ENCODE results near the gene ETHE1.

- no peak for TF ChIP-seq POLR2A (IDR thresholded peaks at IDR 0.05)
- no peak for TF ChIP-seq CTCF (IDR thresholded peaks at IDR 0.05)
Observed at GRCh38 chr19:43485951-43486350, 41.0 kb downstream of the ETHE1 start.

Measured in breast epithelium (tissue), 3 donors.